Endothelial cell of umbilical vein (primary cell): ENCODE data around the gene MNT. TPM values are rescaled to one million over a fixed set of nuclear protein-coding genes. Genes with fewer than 3 reads are reported as not detected.

ENCODE experiments used
- BruUV-seq: library from RNA; stranded (reverse); fragments of 400-500 nt; replicated peaks from 2 replicates; lab custom pipeline; 2021; lab: Mats Ljungman, UMichigan
- CTCF ChIA-PET: fragments of 300-600, 350-600 bp; sonication (Branson Sonifier 250); formaldehyde crosslinking; loops from one replicate; lab custom pipeline; 2021; ENCODE audit warnings: antibody characterized with exemption, inconsistent platforms; lab: Charles Lee
- POLR2A ChIA-PET: fragments of 300-600, 350-600 bp; sonication (Branson Sonifier 250); formaldehyde crosslinking; loops from one replicate; lab custom pipeline; 2021; ENCODE audit warnings: antibody characterized with exemption, inconsistent platforms; lab: Charles Lee
- DNase-seq: peaks from one replicate; pipeline ENCODE4 v3.0.0-alpha.2; 2011; ENCODE audit warnings: low read depth, low spot score
- FAIRE-seq: peaks from 2 replicates; lab custom pipeline; 2011; peaks lifted over from hg19 to GRCh38; lab: Jason Lieb, UNC
- H2AFZ ChIP-seq: 2 replicates; pipeline ENCODE4 v1.6.0; 2012; ENCODE audit warnings: low read depth, low read length, control low read depth, inconsistent platforms
- H3K27ac ChIP-seq: 2 replicates; pipeline ENCODE4 v1.5.1; 2011; ENCODE audit warnings: low read depth, mild to moderate bottlenecking, control low read depth, low read length, moderate library complexity; ENCODE audit not compliant: insufficient read depth
- H3K27me3 ChIP-seq, 2 experiments: 2 replicates each; pipeline versions ENCODE4 v1.6.0 to v1.6.1; 2011; ENCODE audit warnings: low read length in 2 of 2, mixed read lengths in 1 of 2; ENCODE audit not compliant: control insufficient read depth in 2 of 2, insufficient read depth in 2 of 2
- H3K36me3 ChIP-seq, 2 experiments: 2 replicates in 1 of 2; 3 replicates in 1 of 2; pipeline ENCODE4 v1.5.1; 2011; ENCODE audit warnings: low read length in 2 of 2, mild to moderate bottlenecking in 1 of 2, moderate library complexity in 1 of 2; ENCODE audit not compliant: control insufficient read depth in 2 of 2, insufficient read depth in 2 of 2; ENCODE audit errors: extremely low read depth in 1 of 2
- H3K4me1 ChIP-seq: 3 replicates; pipeline ENCODE4 v1.5.1; 2011; ENCODE audit warnings: mild to moderate bottlenecking, low read length; ENCODE audit not compliant: control insufficient read depth, insufficient read depth; ENCODE audit errors: extremely low read depth
- H3K4me2 ChIP-seq: 2 replicates; pipeline ENCODE4 v1.6.1; 2011; ENCODE audit warnings: low read length, control low read depth, mixed read lengths; ENCODE audit not compliant: insufficient read depth
- H3K4me3 ChIP-seq, 3 experiments: fragments of 200-600 bp in 1 of 3; sonication (generic), shearing (Covaris generic) in 1 of 3; replicated peaks in 1 of 3; 2 replicates each; pipeline ENCODE4 v1.5.1; 2011 to 2016; ENCODE audit warnings: control low read depth in 3 of 3, low read length in 3 of 3, mild to moderate bottlenecking in 2 of 3, inconsistent platforms in 1 of 3, low read depth in 1 of 3, moderate library complexity in 1 of 3; ENCODE audit not compliant: insufficient read depth in 1 of 3
- H3K79me2 ChIP-seq: 2 replicates; pipeline ENCODE4 v1.6.0; 2012; ENCODE audit warnings: low read length, inconsistent platforms; ENCODE audit not compliant: control insufficient read depth, insufficient read depth
- H3K9ac ChIP-seq: replicated peaks from 2 replicates; pipeline ENCODE3; 2011; ENCODE audit warnings: low read length, control low read depth; ENCODE audit not compliant: insufficient read depth; ENCODE audit errors: extremely low read depth
- H3K9me1 ChIP-seq: replicated peaks from 3 replicates; pipeline ENCODE4 v1.6.0; 2011; ENCODE audit warnings: mild to moderate bottlenecking, low read length; ENCODE audit not compliant: control insufficient read depth, insufficient read depth; ENCODE audit errors: extremely low read depth
- H3K9me3 ChIP-seq: replicated peaks from 2 replicates; pipeline ENCODE4 v1.5.1; 2012; ENCODE audit warnings: low read length, inconsistent platforms; ENCODE audit not compliant: control insufficient read depth, insufficient read depth
- H4K20me1 ChIP-seq: replicated peaks from 2 replicates; pipeline ENCODE3; 2011; ENCODE audit warnings: mild to moderate bottlenecking, low read length; ENCODE audit not compliant: control insufficient read depth, insufficient read depth; ENCODE audit errors: extremely low read depth
- EZH2 ChIP-seq: IDR thresholded peaks from 2 replicates; pipeline ENCODE4 v1.6.1; 2012; ENCODE audit warnings: borderline replicate concordance, low read depth, mild to moderate bottlenecking, moderate library complexity, low read length, inconsistent platforms; ENCODE audit not compliant: severe bottlenecking
- FOS ChIP-seq: IDR thresholded peaks from 2 replicates; pipeline ENCODE4 v1.6.1; 2011; ENCODE audit warnings: mild to moderate bottlenecking, low read length, moderate library complexity, borderline replicate concordance; ENCODE audit not compliant: insufficient read depth
- GATA2 ChIP-seq: IDR thresholded peaks from 2 replicates; pipeline ENCODE4 v1.7.0; 2011; ENCODE audit warnings: low read depth, mild to moderate bottlenecking, moderate library complexity, mixed read lengths, low read length; ENCODE audit not compliant: insufficient read length, insufficient read depth
- JUN ChIP-seq: IDR thresholded peaks from 2 replicates; pipeline ENCODE4 v1.6.1; 2011; ENCODE audit warnings: borderline replicate concordance, low read depth; ENCODE audit not compliant: insufficient read length, insufficient read depth
- MYC ChIP-seq: IDR thresholded peaks from one replicate; pipeline ENCODE4 v1.6.1; 2011; ENCODE audit warnings: mild to moderate bottlenecking, low read depth, low read length
- POLR2A ChIP-seq: IDR thresholded peaks from 2 replicates; pipeline ENCODE4 v1.6.1; 2012; ENCODE audit warnings: low read depth, mild to moderate bottlenecking, control low read depth, low read length
- POLR2AphosphoS5 ChIP-seq: IDR thresholded peaks from 2 replicates; pipeline ENCODE4 v1.6.1; 2012; ENCODE audit warnings: low read depth, mild to moderate bottlenecking, control low read depth, low read length, moderate library complexity; ENCODE audit not compliant: insufficient read depth
- dilution Hi-C: fragments of 300-500 bp; cut with MboI; formaldehyde crosslinking; loops from one replicate; pipeline ENCODE4 v1.15.0; 2019; ENCODE audit warnings: low sequenced_read_pairs; ENCODE audit not compliant: extremely low pct_ligation_motif_present
- intact Hi-C: fragments of 100-400 bp; cut with micrococcal nuclease; formaldehyde crosslinking; loops from one replicate; pipeline ENCODE4 v1.10.0; 2022
- polyA plus RNA-seq, 4 experiments: library from polyadenylated mRNA; depleted of rRNA in 3 of 4; stranded (reverse) in 3 of 4; unstranded in 1 of 4; fragments of >200 nt; gene quantifications; 2 replicates each; pipeline versions ENCODE4 v1.2.1 to v1.2.3, GENCODE V29; 2011 to 2012; ENCODE audit warnings: missing spikeins in 1 of 4
- total RNA-seq: library from RNA; stranded (reverse); gene quantifications from 2 replicates; pipeline ENCODE4 v1.2.3, GENCODE V29; 2021
- TF ChIP-seq, protein P1 (sequence below), 2 donors: IDR thresholded peaks; 1 replicate in 1 of 2; 2 replicates in 1 of 2; pipeline ENCODE4 v1.5.1; 2011; ENCODE audit warnings: low read length in 2 of 2, mild to moderate bottlenecking in 2 of 2, moderate library complexity in 2 of 2, control low read depth in 1 of 2, inconsistent platforms in 1 of 2, low read depth in 1 of 2; ENCODE audit not compliant: insufficient read depth in 1 of 2; ENCODE audit errors: extremely low read depth in 1 of 2
- TF ChIP-seq, protein P2 (sequence below): IDR thresholded peaks from 2 replicates; pipeline ENCODE4 v1.6.1; 2011; ENCODE audit not compliant: insufficient read depth, insufficient read length

Gene MNT
- total and polyA plus RNA-seq, 2 donors (not counting 3 experiments of a cell fraction or from before 2014, with no cell fraction given) = 4.1 to 21.6 TPM

DNA sequence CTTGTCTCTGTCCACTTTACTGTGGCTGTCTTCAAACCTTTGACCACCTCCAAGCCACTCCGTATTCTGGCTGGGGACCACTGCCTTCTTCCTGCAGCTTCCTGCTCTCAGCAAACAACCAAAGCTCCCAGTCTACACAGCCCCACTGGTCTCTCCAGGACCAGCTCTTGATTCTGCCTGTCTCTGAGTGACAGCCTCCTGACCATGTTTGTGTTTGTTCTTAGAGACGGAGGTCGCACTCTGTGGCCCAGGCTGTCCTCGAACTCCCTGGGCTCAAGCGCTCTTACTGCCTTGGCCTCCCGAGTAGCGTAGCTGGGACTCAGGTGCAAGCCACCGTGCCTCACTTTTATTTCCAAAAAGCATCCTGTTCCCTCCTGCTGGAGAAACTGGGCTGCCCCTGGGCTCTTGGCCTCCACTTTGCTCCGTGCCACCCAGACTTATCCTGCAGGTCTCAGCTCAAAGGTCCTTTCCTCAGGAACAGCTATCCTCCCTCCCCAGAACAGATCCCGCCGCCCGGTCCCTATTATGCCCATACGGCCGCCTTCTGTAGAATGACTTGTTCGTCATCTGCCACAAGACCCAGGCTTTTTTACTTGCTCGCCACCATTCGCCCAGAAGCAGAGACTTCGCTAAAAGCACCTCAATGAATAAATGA is 9.1 kb downstream of the MNT start:
- Histone ChIP-seq H3K4me2 (peak overlapping the region; percentile 75), H3K4me1 (peaks cover 26% of the 10 kb centered on the region), H3K9me1 (no peaks in the 10 kb centered on the region), H2AFZ (no peak overlapping the region), H4K20me1 (no peaks in the 10 kb centered on the region), H3K9ac (peak overlapping the region; percentile 68), H3K4me3 (peak overlapping the region in 1 of 3 experiments; percentile 52), H3K27ac (no peak overlapping the region), H3K27me3 (no peaks in the 10 kb centered on the region), H3K9me3 (no peaks in the 10 kb centered on the region), H3K36me3 (peaks cover 0 to 5% of the 10 kb centered on the region in 2 experiments), H3K79me2 (peaks cover 10% of the 10 kb centered on the region)
- BruUV-seq = no TSS peak
- TF ChIP-seq POLR2A (no peak), JUN (no peak), GATA2 (no peak), POLR2AphosphoS5 (no peak), EZH2 (no peak), FOS (no peak), MYC (no peak)
- TF ChIP-seq, protein P1, sequence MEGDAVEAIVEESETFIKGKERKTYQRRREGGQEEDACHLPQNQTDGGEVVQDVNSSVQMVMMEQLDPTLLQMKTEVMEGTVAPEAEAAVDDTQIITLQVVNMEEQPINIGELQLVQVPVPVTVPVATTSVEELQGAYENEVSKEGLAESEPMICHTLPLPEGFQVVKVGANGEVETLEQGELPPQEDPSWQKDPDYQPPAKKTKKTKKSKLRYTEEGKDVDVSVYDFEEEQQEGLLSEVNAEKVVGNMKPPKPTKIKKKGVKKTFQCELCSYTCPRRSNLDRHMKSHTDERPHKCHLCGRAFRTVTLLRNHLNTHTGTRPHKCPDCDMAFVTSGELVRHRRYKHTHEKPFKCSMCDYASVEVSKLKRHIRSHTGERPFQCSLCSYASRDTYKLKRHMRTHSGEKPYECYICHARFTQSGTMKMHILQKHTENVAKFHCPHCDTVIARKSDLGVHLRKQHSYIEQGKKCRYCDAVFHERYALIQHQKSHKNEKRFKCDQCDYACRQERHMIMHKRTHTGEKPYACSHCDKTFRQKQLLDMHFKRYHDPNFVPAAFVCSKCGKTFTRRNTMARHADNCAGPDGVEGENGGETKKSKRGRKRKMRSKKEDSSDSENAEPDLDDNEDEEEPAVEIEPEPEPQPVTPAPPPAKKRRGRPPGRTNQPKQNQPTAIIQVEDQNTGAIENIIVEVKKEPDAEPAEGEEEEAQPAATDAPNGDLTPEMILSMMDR (IDR thresholded peaks at IDR 0.05; ENCODE audit: extremely low read depth in 1 of 2, insufficient read depth in 1 of 2, low read depth in 1 of 2, low read length in 2 of 2) = no peak
- TF ChIP-seq, protein P2, sequence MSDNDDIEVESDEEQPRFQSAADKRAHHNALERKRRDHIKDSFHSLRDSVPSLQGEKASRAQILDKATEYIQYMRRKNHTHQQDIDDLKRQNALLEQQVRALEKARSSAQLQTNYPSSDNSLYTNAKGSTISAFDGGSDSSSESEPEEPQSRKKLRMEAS = no peak
- DNase-seq = no peak
- CTCF ChIA-PET = interaction anchor here (1.0 to 4.8 kb wide), 5 partner anchors 9 to 24 kb away, joined by 3 to 58 read pairs (median 3); no protein-coding TSS in a partner anchor
- dilution Hi-C loops = no loop called here
- intact Hi-C loops = loop anchor here (5.0 kb wide), 1 partner anchor 674 kb away; no protein-coding TSS in a partner anchor
- POLR2A ChIA-PET = no interaction called here
- no peak for FAIRE-seq
